HEK293 (cell line): ENCODE data around the gene RIN3.

ENCODE experiments used
- CTCF ChIA-PET: fragments of 350-600 bp; formaldehyde crosslinking; extraction: SDS; loops from one replicate; lab custom pipeline; 2021; ENCODE audit warnings: antibody characterized with exemption; lab: Yijun Ruan, JAX
- POLR2A ChIA-PET: fragments of 300-600 bp; formaldehyde crosslinking; extraction: SDS; loops from one replicate; lab custom pipeline; 2020; ENCODE audit warnings: antibody characterized with exemption, inconsistent platforms; lab: Yijun Ruan, JAX
- H3K27ac ChIP-seq: fragments of 200-500 bp; sonication (Bioruptor generic); 2 replicates; pipeline ENCODE4 v1.5.1; 2014; ENCODE audit warnings: low read depth, low read length, control low read depth, inconsistent platforms; ENCODE audit errors: extremely low read depth
- H3K36me3 ChIP-seq, 2 experiments: fragments of 200-500 bp in 1 of 2; sonication (Bioruptor generic) in 1 of 2; 1 replicate in 1 of 2; 2 replicates in 1 of 2; pipeline ENCODE4 v1.5.1; 2014 to 2017; ENCODE audit warnings: inconsistent platforms in 2 of 2, low read length in 2 of 2; ENCODE audit not compliant: control insufficient read depth in 2 of 2, insufficient read depth in 1 of 2
- H3K4me1 ChIP-seq: fragments of 200-500 bp; sonication (Bioruptor generic); 2 replicates; pipeline ENCODE4 v1.5.1; 2014; ENCODE audit warnings: mild to moderate bottlenecking, low read length, inconsistent platforms; ENCODE audit not compliant: control insufficient read depth, insufficient read depth
- H3K4me3 ChIP-seq: 2 replicates; pipeline ENCODE4 v1.5.1; 2011; ENCODE audit warnings: low read depth, mild to moderate bottlenecking, control low read depth, low read length, moderate library complexity
- H3K9me3 ChIP-seq: fragments of 200-500 bp; sonication (Bioruptor generic); 2 replicates; pipeline ENCODE4 v1.5.1; 2014; ENCODE audit warnings: low read depth, low read length, inconsistent platforms; ENCODE audit not compliant: control insufficient read depth, insufficient read depth
- HIC1 ChIP-seq: fragments of 450-650 bp; formaldehyde crosslinking; IDR thresholded peaks from 2 replicates; pipeline ENCODE4 v1.5.1; 2016; ENCODE audit warnings: missing biosample characterization, missing genetic modification characterization
- MEIS1 ChIP-seq: sonication (generic); formaldehyde crosslinking; IDR thresholded peaks from 2 replicates; pipeline ENCODE4 v1.8.1; 2022; ENCODE audit warnings: missing genetic modification reagents, mild to moderate bottlenecking, borderline replicate concordance
- RBAK ChIP-seq: fragments of 450-650 bp; formaldehyde crosslinking; IDR thresholded peaks from 2 replicates; pipeline ENCODE4 v1.5.1; 2016; ENCODE audit warnings: missing biosample characterization, missing genetic modification characterization
- YY1 ChIP-seq: fragments of 450-650 bp; formaldehyde crosslinking; IDR thresholded peaks from 2 replicates; pipeline ENCODE4 v1.5.1; 2018; ENCODE audit warnings: missing biosample characterization, missing genetic modification characterization
- ZNF132 ChIP-seq: fragments of 450-650 bp; formaldehyde crosslinking; IDR thresholded peaks from 2 replicates; pipeline ENCODE4 v1.5.1; 2017; ENCODE audit warnings: missing biosample characterization, missing genetic modification characterization, borderline replicate concordance
- ZNF133 ChIP-seq: fragments of 450-650 bp; formaldehyde crosslinking; IDR thresholded peaks from 2 replicates; pipeline ENCODE4 v1.5.1; 2016; ENCODE audit warnings: missing biosample characterization, missing genetic modification characterization
- ZNF140 ChIP-seq: fragments of 450-650 bp; formaldehyde crosslinking; IDR thresholded peaks from 2 replicates; pipeline ENCODE4 v1.5.1; 2016; ENCODE audit warnings: missing biosample characterization, missing genetic modification characterization
- ZNF155 ChIP-seq: fragments of 450-650 bp; formaldehyde crosslinking; IDR thresholded peaks from 2 replicates; pipeline ENCODE4 v1.5.1; 2016; ENCODE audit warnings: missing biosample characterization, missing genetic modification characterization
- ZNF184 ChIP-seq: fragments of 450-650 bp; IDR thresholded peaks from 2 replicates; pipeline ENCODE4 v1.5.1; 2018; ENCODE audit warnings: missing biosample characterization, mild to moderate bottlenecking, missing genetic modification characterization
- ZNF24 ChIP-seq: fragments of 450-650 bp; formaldehyde crosslinking; IDR thresholded peaks from 2 replicates; pipeline ENCODE4 v1.5.1; 2016; ENCODE audit warnings: missing biosample characterization, missing genetic modification characterization
- ZNF335 ChIP-seq: fragments of 450-650 bp; formaldehyde crosslinking; conservative IDR thresholded peaks from 2 replicates; pipeline ENCODE4 v1.5.1; 2016; ENCODE audit warnings: missing biosample characterization, missing genetic modification characterization
- ZNF341 ChIP-seq: fragments of 450-650 bp; formaldehyde crosslinking; IDR thresholded peaks from 2 replicates; pipeline ENCODE4; 2016; ENCODE audit warnings: low read depth, missing biosample characterization, missing genetic modification characterization
- ZNF404 ChIP-seq: fragments of 450-650 bp; formaldehyde crosslinking; IDR thresholded peaks from 2 replicates; pipeline ENCODE4 v1.5.1; 2017; ENCODE audit warnings: missing biosample characterization, missing genetic modification characterization
- ZNF416 ChIP-seq: fragments of 450-650 bp; formaldehyde crosslinking; IDR thresholded peaks from 2 replicates; pipeline ENCODE4 v1.5.1; 2016; ENCODE audit warnings: missing biosample characterization, missing genetic modification characterization
- ZNF423 ChIP-seq: fragments of 450-650 bp; formaldehyde crosslinking; IDR thresholded peaks from 2 replicates; pipeline ENCODE4 v1.5.1; 2016; ENCODE audit warnings: missing biosample characterization, missing genetic modification characterization
- ZNF530 ChIP-seq: fragments of 450-650 bp; formaldehyde crosslinking; IDR thresholded peaks from 2 replicates; pipeline ENCODE4 v1.5.1; 2016; ENCODE audit warnings: low read depth, missing biosample characterization, missing genetic modification characterization
- ZNF544 ChIP-seq: fragments of 450-650 bp; formaldehyde crosslinking; IDR thresholded peaks from 2 replicates; pipeline ENCODE4 v1.5.0; 2017; ENCODE audit warnings: missing biosample characterization, missing genetic modification characterization
- ZNF596 ChIP-seq: fragments of 450-650 bp; IDR thresholded peaks from 2 replicates; pipeline ENCODE4 v1.5.0; 2018; ENCODE audit warnings: missing biosample characterization, mild to moderate bottlenecking, missing genetic modification characterization, moderate library complexity
- ZNF624 ChIP-seq: fragments of 450-650 bp; formaldehyde crosslinking; IDR thresholded peaks from 2 replicates; pipeline ENCODE4 v1.5.1; 2017; ENCODE audit warnings: missing biosample characterization, missing genetic modification characterization
- ZNF629 ChIP-seq: fragments of 450-650 bp; formaldehyde crosslinking; IDR thresholded peaks from 2 replicates; pipeline ENCODE4 v1.5.1; 2017; ENCODE audit warnings: missing biosample characterization, missing genetic modification characterization
- ZNF654 ChIP-seq: fragments of 450-650 bp; formaldehyde crosslinking; IDR thresholded peaks from 2 replicates; pipeline ENCODE4 v1.5.1; 2016; ENCODE audit warnings: low read depth, missing biosample characterization, missing genetic modification characterization
- ZNF658 ChIP-seq: fragments of 450-650 bp; formaldehyde crosslinking; IDR thresholded peaks from 2 replicates; pipeline ENCODE4; 2016; ENCODE audit warnings: missing biosample characterization, missing genetic modification characterization
- ZNF707 ChIP-seq: fragments of 450-650 bp; formaldehyde crosslinking; IDR thresholded peaks from 2 replicates; pipeline ENCODE4 v1.5.1; 2016; ENCODE audit warnings: missing biosample characterization, missing genetic modification characterization
- ZNF785 ChIP-seq: fragments of 450-650 bp; formaldehyde crosslinking; IDR thresholded peaks from 2 replicates; pipeline ENCODE4 v1.5.1; 2016; ENCODE audit warnings: missing biosample characterization, missing genetic modification characterization
- ZNF792 ChIP-seq: fragments of 450-650 bp; formaldehyde crosslinking; IDR thresholded peaks from 2 replicates; pipeline ENCODE4 v1.5.1; 2016; ENCODE audit warnings: missing biosample characterization, missing genetic modification characterization
- ZNF837 ChIP-seq: fragments of 450-650 bp; formaldehyde crosslinking; IDR thresholded peaks from 2 replicates; pipeline ENCODE4 v1.5.1; 2016; ENCODE audit warnings: missing biosample characterization, missing genetic modification characterization
- ZSCAN16 ChIP-seq: fragments of 450-650 bp; formaldehyde crosslinking; IDR thresholded peaks from 2 replicates; pipeline ENCODE4 v1.5.1; 2016; ENCODE audit warnings: missing biosample characterization, missing genetic modification characterization
- ZSCAN18 ChIP-seq: fragments of 450-650 bp; formaldehyde crosslinking; IDR thresholded peaks from 2 replicates; pipeline ENCODE4 v1.5.1; 2016; ENCODE audit warnings: missing biosample characterization, missing genetic modification characterization

RIN3 gene

GRCh38 chr14:92599811-92600210, 86.2 kb downstream of the RIN3 start (continued):
- TF ChIP-seq ZSCAN18 (tag by site-specific recombination) (no peak), ZSCAN16 (tag by site-specific recombination) (no peak), ZNF629 (tag by site-specific recombination) (no peak)

- TF ChIP-seq ZNF416 (tag by site-specific recombination) = no peak
- no peak overlapping the region for H3K4me3 ChIP-seq
- POLR2A ChIA-PET = no interaction called here
- no peaks in the 10 kb centered on the region for H3K36me3 ChIP-seq
- no peaks in the 10 kb centered on the region; the same call in 1 of the 2 replicates for H3K9me3 ChIP-seq
- H3K27ac ChIP-seq = no peak overlapping the region
- CTCF ChIA-PET = interaction anchor here (0.6 kb wide), 1 partner anchor 10 kb away, joined by 3 read pairs; no protein-coding TSS in a partner anchor
- no peaks in the 10 kb centered on the region for H3K4me1 ChIP-seq
Observed at GRCh38 chr14:92600318-92601053, 86.9 kb downstream of the RIN3 start.

GRCh38 chr14:92601131-92601710, 87.6 kb downstream of the RIN3 start:
- TF ChIP-seq ZNF624 (tag by site-specific recombination) = no peak
- no peak for TF ChIP-seq ZNF404 (tag by site-specific recombination)
- no peak for TF ChIP-seq ZNF792 (tag by site-specific recombination)
- TF ChIP-seq ZNF155 = no peak
- TF ChIP-seq ZNF132 = no peak
- no peak for TF ChIP-seq ZNF341 (tag by site-specific recombination)
- TF ChIP-seq RBAK = no peak
- TF ChIP-seq ZNF24 (tag by site-specific recombination) = no peak
- TF ChIP-seq ZNF654 (tag by site-specific recombination) = no peak
- no peak for TF ChIP-seq ZNF423 (tag by site-specific recombination)
- TF ChIP-seq ZNF530 (tag by site-specific recombination) = no peak
- no peak for TF ChIP-seq ZNF544
- ChIA-PET POLR2A (no interaction called here), CTCF (interaction anchor here (0.7 kb wide), 1 partner anchor 33 kb away, joined by 4 read pairs; no protein-coding TSS in a partner anchor)
- Histone ChIP-seq H3K4me1 (no peaks in the 10 kb centered on the region), H3K36me3 (no peaks in the 10 kb centered on the region), H3K27ac (no peak overlapping the region), H3K9me3 (no peaks in the 10 kb centered on the region; the same call in 1 of the 2 replicates), H3K4me3 (no peak overlapping the region)

- no peaks in the 10 kb centered on the region for H3K36me3 ChIP-seq
- POLR2A ChIA-PET = no interaction called here
- TF ChIP-seq ZNF184 = no peak
- no peak for TF ChIP-seq ZNF596 (tag by site-specific recombination)
- TF ChIP-seq ZNF341 (tag by site-specific recombination) = no peak
- no peak for TF ChIP-seq HIC1 (tag by site-specific recombination)
- no peak for TF ChIP-seq YY1 (tag by site-specific recombination)
- TF ChIP-seq ZNF133 (tag by site-specific recombination) = no peak
- TF ChIP-seq ZNF335 (tag by site-specific recombination) = no peak
- TF ChIP-seq MEIS1 (CRISPR knock-in tag) = no peak
- TF ChIP-seq ZNF792 (tag by site-specific recombination) = no peak
- no peak for TF ChIP-seq ZNF140 (tag by site-specific recombination)
- TF ChIP-seq ZNF155 = no peak
- no peak for TF ChIP-seq ZNF707
- no peak for TF ChIP-seq ZNF658 (tag by site-specific recombination)
- no peak for TF ChIP-seq ZNF785 (tag by site-specific recombination)
- no peak for TF ChIP-seq ZNF837 (tag by site-specific recombination)
Observed at GRCh38 chr14:92601757-92602417, 88.3 kb downstream of the RIN3 start.

More at GRCh38 chr14:92601757-92602417, 88.3 kb downstream of the RIN3 start:
- no peaks in the 10 kb centered on the region; the same call in 1 of the 2 replicates for H3K9me3 ChIP-seq
- CTCF ChIA-PET = interaction anchor here (0.6 to 1.3 kb wide), 4 partner anchors 8 to 79 kb away, joined by 3 to 6 read pairs (median 4); no protein-coding TSS in a partner anchor
- H3K4me1 ChIP-seq = no peaks in the 10 kb centered on the region
- H3K4me3 ChIP-seq = no peak overlapping the region
- H3K27ac ChIP-seq = no peak overlapping the region
